Stimulated activated CD4-positive, alpha-beta T cell treated with anti-CD3 and anti-CD28 coated beads, Interleukin-2, amount 100 ng/mL, for 24 hours (primary cell): ENCODE data around the gene MARCHF9.
A peak's percentile ranks its signal among the peaks of the same experiment; 100 is the strongest.
"Not testable (repeated sequence)": the region's sequence is repeated elsewhere in the genome, so short reads cannot be mapped to it uniquely, and the experiment has no call there.

Experiments
- DNase-seq, 2 donors: peaks; one replicate each; pipeline ENCODE4 v3.0.0-alpha.2; 2020

Gene MARCHF9

GRCh38 chr12:57771873-57772428 lies 17.0 kb downstream of the MARCHF9 start, which contains the start of gene METTL1:
Gene METTL1, minus strand, starts transcription at chr12:57772105. Its CDS starts 22 bp downstream, at chr12:57772083.
- peak; percentile 92 to 94 for DNase-seq

DNA sequence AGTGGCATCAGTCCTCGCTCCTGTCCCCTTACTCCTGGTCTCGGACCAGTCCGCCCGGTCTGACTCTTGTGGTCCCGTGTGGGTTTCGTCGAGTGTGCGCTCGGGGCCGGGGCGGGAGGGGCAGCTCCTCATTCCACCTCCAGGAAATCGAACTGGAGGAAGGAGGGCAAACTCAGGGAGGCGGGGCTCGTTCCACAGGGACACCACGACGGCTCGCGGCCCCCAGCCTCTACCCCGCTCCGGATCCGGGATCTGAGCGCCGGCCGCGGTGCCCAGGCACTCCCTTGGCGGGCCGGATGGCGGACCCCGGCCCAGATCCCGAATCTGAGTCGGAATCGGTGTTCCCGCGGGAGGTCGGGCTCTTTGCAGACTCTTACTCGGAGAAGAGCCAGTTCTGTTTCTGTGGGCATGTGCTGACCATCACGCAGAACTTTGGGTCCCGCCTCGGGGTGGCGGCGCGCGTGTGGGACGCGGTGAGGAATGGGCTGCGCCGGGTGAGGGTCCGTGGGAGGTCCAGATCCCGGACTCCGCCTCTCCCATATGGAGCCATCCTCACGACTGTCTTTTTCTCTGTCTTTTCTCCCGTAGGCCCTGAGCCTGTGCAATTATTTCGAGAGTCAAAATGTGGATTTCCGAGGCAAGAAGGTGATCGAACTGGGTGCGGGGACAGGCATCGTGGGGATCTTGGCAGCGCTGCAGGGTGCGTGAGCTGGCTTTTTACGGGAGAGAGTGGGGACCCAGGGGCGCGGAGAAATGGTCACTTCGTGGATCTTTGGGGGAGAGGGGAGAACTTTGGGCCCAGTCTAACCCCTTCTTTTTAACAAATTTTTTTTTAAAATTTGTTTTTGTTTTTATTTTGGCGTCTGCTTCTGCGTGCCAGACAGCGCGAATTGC lies 17.8 kb downstream of the MARCHF9 start, which contains the start of gene EEF1AKMT3:
TSS of gene EEF1AKMT3 (plus strand) at position 186 of the 894 bp plus-strand sequence. CDS start at position 297, 111 bp downstream.
- DNase-seq: peak in 1 of 2 donors; percentile 53

- DNase-seq: not testable (repeated sequence)
Observed at GRCh38 chr12:57774634-57775033, 19.7 kb downstream of the MARCHF9 start.

DNA sequence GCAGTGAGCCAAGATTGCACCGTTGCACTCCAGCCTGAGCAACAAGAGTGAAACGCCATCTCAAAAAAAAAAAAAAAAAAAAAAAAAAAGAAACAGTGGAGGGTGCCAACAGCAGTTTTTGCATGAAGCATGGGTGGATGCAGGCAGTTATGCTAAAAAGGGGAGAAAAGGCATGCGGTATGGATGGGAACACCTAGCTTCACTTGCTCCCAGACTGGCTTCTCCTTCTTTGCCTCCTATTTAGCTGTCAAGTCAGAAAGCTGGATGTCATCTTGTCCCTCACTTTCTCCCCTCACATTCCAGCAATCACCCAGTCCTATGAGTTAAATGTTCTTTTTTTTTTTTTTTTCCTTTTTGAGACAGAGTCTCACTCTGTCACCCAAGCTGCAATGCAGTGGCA lies 20.1 kb downstream of the MARCHF9 start:
- DNase-seq: no peak

GRCh38 chr12:57775563-57776246 lies 20.8 kb downstream of the MARCHF9 start:
- DNase-seq: no peak

- no peak for DNase-seq
Observed at GRCh38 chr12:57776247-57776587, 21.3 kb downstream of the MARCHF9 start.

- DNase-seq: no peak
Observed at GRCh38 chr12:57777367-57777766, 22.5 kb downstream of the MARCHF9 start.

GRCh38 chr12:57777911-57778310 lies 23.0 kb downstream of the MARCHF9 start:
- DNase-seq: no peak

DNA sequence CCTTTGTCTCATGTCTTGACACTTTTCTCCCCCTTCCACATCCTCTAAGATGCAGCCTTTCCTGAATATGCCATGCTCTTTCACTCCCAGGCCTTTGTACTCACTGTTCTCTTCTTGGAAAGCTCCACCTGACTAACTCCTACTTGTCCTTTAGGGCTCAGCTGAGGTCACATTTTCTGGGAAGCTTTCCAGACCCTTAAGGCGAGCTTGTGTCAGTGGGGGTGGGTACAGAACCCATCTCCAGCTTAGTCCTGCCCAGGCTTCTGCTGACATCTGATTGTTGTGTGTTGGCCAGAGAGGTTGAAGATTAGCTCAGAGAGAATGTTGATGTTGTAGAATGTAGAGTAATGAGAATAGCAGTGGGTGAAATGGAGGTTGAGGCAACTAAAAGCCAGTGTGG lies 24.8 kb downstream of the MARCHF9 start:
- DNase-seq: no peak

DNA sequence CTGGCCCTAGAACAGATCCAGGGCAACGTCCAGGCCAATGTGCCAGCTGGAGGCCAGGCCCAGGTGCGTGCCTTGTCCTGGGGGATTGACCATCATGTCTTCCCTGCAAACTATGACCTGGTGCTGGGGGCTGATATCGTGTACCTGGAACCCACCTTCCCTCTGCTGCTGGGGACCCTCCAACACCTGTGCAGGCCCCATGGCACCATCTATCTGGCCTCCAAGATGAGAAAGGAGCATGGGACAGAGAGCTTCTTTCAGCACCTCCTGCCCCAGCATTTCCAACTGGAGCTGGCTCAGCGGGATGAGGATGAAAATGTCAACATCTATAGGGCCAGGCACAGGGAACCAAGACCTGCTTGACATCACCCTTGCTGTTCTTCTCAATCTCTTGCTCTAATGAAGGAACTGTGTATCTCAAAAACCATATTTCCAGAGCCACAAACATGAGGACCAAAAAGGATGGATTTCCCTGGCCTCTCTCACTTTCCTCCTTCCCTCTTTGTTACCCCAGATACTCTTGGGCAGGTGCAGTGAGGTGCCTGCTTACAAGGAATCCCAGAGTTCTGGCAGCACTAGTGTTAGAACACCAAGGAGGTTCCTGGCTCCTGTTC lies 25.5 kb downstream of the MARCHF9 start:
- DNase-seq: no peak

DNA sequence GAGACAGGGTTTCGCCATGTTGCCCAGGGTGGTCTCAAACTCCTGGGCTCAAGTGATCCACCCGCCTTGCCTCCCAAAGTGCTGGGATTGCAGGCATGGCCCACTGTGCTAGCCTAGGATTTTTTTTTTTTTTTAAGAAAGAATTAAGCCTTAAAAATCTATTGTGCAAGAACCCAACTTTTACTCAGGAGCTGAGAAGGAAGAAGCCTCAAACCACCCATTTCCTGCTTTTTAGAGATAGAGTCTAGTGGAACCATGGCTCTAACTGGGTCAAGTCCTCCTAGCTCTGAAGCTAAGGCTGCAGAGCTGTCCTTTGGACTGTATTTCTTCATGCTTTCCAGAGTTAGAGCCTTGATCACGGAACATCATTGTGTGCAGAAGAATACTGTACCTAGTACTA lies 26.3 kb downstream of the MARCHF9 start:
- DNase-seq: no peak

DNA sequence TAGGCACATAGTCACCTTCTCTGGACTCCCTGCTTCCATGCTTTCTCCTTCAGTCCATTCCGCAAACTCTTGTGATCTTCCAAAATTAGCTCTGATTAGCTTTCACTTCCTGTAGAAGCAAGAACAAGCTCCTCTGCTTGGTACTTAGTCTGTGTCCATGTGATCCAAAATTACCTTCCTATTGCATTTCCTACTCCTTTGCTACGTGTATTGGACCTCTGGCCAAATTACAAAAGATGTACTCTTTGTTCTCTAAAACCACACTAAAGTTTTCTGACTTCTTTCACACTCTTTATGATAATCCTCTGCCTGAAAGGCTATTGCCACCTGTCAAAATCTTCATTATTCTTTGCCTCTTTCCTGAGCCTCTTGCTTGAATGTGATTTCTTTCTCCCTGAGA lies 26.9 kb downstream of the MARCHF9 start:
- DNase-seq: no peak

DNA sequence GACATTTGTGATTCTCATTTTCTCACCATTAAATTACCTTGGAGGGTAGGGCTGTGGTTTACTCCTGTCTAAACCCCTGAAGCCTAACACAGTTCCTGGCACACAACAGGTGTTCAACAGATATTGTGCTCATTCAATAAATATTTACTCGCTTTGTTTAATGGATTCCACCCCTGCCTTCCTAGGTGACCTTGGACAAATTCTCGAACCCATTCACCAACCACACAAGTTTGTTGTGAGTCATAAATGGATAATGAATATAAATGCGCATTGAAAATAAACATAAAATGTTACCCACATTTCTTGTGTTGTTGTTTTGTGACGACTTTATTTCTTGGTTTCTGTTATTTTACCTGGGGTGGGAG lies 27.3 kb downstream of the MARCHF9 start:
- no peak for DNase-seq

- peak; percentile 99 for DNase-seq
Observed at GRCh38 chr12:57782608-57783465, 27.9 kb downstream of the MARCHF9 start, which contains the start of gene TSFM. Gene TSFM, plus strand, starts transcription at chr12:57782787. Its CDS starts 15 bp downstream, at chr12:57782802.

DNA sequence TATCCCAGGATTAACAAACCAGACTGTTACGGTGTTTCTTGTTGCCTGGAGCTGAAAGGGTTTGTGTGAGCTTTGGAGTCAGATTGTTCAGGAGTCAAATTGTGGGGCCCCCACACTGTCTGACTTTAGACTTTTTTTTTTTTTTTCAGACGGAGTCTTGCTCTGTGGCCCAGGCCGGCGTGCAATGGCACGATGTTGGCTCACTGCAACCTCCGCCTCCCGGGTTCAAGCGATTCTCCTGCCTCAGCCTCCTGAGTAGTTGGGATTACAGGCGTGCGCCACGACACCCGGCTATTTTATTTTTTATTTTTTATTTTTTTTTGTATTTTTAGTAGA lies 28.5 kb downstream of the MARCHF9 start:
- no peak for DNase-seq

DNA sequence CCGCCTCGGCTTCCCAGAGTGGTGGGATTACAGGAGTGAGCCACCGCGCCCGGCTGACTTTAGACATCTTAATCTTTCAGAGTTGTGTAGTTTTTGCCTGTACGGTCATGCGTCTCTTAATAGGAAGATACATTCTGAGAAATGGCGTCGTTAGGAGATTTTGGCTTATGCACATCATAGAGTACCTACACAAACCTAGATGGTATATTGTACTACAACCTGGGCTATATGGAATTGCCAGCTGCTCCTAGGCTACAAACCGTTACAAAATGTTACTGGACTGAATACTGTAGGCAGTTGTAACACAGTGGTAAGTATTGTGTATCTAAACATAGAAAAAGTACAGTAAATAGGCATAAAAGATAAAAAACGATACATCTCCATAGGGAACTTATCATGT lies 29.0 kb downstream of the MARCHF9 start:
- DNase-seq: no peak

GRCh38 chr12:57793920-57794319 lies 39.0 kb downstream of the MARCHF9 start:
- no peak for DNase-seq

DNA sequence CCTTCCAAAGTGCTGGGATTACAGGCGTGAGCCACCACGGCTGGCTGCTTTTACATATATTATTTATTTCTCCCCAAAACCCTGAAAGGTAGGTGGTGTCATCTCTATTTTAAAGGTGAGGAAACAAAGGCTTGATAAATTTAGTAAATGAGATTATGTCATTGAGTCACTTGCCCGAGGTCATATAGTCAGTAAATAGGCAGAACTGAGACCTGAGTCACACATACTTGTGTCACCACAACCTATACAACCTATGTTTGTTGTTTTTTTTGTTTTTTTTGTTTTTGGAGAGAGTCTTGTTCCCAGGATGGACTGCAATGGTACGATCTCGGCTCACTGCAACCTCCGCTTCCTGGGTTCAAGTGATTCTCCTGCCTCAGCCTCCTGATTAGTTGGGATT lies 40.5 kb downstream of the MARCHF9 start:
- no peak for DNase-seq

DNA sequence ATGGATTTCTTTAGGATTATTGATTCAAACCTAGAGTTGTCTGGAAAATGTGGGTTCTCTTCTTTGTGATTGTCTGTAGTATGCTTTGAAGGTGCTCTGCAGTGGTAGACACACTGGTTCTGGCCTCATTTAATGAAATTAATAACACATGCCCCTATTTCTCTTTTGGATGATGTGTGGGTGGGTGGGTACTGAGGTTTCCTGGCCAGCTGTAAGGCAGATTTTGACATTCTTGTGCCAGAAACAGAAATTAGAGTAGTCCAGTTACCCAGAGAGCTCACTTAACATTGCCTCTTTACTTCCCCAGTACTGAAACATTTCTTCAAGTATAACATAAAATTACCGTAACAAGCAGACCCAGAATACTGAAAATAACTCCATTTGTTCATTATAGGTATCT lies 42.1 kb downstream of the MARCHF9 start:
- DNase-seq: no peak

DNA sequence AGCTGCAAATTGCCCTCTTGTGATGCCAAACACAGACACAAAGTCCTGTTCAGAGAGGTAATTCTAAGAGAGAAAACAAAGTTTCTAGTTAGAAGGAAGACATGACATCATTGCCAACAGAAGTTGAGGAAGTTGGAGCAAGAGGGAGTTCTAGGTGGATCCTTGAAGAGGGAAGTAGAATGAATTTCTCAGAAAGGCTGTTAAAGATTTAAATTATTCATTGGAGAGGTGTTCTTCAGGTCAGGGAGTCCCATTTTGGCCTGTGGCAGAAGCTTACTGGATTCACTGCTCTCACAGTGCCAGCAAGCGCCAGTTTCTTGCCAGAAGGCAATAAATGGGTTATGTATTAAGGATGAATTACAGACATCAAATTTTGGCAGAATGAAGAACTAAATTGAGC lies 43.0 kb downstream of the MARCHF9 start:
- DNase-seq: no peak

GRCh38 chr12:57800965-57801364 lies 46.1 kb downstream of the MARCHF9 start:
- no peak for DNase-seq

GRCh38 chr12:57802607-57803006 lies 47.7 kb downstream of the MARCHF9 start:
- DNase-seq: no peak
